ENCODE data around the gene SLC26A4. TPM values are rescaled to one million over a fixed set of nuclear protein-coding genes. Genes with fewer than 3 reads are reported as not detected.

SLC26A4 gene
- total RNA-seq = under 0.01 and 0.25 TPM in 2 replicates

DNA sequence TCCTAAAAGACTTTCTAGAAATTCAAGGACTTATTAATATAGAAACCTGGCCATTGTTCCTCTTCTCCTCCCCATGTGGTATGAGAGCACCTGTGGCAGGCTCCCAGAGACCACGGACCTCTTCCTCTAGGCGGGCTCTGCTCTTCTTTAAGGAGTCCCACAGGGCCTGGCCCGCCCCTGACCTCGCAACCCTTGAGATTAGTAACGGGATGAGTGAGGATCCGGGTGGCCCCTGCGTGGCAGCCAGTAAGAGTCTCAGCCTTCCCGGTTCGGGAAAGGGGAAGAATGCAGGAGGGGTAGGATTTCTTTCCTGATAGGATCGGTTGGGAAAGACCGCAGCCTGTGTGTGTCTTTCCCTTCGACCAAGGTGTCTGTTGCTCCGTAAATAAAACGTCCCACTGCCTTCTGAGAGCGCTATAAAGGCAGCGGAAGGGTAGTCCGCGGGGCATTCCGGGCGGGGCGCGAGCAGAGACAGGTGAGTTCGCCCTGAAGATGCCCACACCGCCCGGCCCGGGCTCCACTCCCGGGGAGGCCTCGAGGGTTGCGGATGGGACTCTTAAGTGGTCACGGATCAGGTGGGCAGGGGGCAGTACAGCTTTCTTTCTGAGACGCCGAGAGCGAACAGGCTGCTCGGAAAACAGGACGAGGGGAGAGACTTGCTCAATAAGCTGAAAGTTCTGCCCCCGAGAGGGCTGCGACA, at the start of gene SLC26A4:
SLC26A4 (plus strand) TSS at position 448 of the 700 bp plus-strand sequence. CDS start 814 bp downstream, outside the sequence.

DNA sequence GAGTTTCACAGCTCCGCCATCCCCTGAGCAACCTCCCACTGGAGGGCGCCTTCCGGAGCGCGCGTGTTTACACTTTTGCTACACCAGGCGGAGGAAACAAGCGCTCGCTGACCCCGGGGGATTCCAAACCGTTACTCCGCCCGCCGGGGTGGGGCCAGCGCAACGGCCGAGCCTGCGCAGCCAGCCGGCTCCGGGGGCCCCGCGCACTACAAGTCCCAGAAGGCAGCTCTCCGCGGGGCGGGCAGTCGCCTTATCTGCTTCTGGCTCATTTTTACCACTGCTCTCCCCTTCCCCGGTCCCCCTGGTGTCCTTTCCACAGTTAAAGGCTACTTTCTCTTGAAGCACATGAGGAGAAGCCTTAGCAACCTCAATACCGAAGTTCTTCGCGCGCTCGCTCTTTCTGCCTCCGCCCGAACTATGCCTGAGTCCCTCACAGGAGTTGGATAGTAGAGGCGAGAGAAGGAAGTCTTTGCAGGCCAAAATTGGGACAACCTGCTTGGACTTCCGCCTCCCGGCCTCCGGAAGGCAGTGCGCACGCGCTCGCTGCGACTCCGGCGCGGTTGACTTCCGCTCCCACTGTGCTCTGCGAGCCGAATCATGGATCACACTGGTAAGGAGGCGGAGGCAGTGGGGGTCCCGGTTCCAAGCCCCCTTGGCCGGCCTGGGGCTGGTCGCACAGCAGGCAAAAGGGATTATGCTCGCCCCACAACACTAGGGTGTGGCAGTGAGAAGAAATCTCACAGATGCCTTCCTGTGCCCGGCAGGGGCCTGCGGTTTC, 83.1 kb downstream of the SLC26A4 start, which contains the start of gene CBLL1:
CBLL1 (plus strand) TSS at position 576 of the 778 bp plus-strand sequence; CDS start at position 598, 22 bp downstream.

Other genes starting within 250 kb of the SLC26A4 start
- not detected in 2 replicates for gene GPR22, start 190.8 kb upstream of the SLC26A4 start, total RNA-seq
- gene COG5, start 96.9 kb upstream of the SLC26A4 start, total RNA-seq = 22.0 and 23.2 TPM in 2 replicates
- gene DUS4L, start 96.9 kb upstream of the SLC26A4 start, total RNA-seq = 7.7 and 8.1 TPM in 2 replicates
- 23.8 and 40.9 TPM in 2 replicates for gene BCAP29, start 80.6 kb upstream of the SLC26A4 start, total RNA-seq
- gene CBLL1, start 83.3 kb downstream of the SLC26A4 start, total RNA-seq = 13.0 and 16.1 TPM in 2 replicates
- not detected in 2 replicates for gene SLC26A3, start 142.4 kb downstream of the SLC26A4 start, total RNA-seq
- gene DLD, start 230.4 kb downstream of the SLC26A4 start, total RNA-seq = 19.9 and 28.7 TPM in 2 replicates

Data from mesangial cell (primary cell).